Measurements from ENCODE around the gene VILL.

GRCh38 chr3:37987315-37987697, 3.3 kb upstream of the VILL start:
- TF ChIP-seq EP300 (IDR thresholded peaks at IDR 0.05; ENCODE audit: borderline replicate concordance in 1 of 2, low read depth in 1 of 2, low read length in 1 of 2) (no peak), SIN3A (IDR thresholded peaks at IDR 0.05; ENCODE audit: borderline replicate concordance, low read depth, low read length) (no peak), GABPA (IDR thresholded peaks at IDR 0.05; ENCODE audit: low read depth) (no peak), CTCF (IDR thresholded peaks at IDR 0.05) (no peak)

Data from SK-N-SH (cell line).